HepG2 (cell line): ENCODE results near the gene TMEM225B. TPM values are rescaled to one million over a fixed set of nuclear protein-coding genes. Genes with fewer than 3 reads are reported as not detected.
A peak's percentile ranks its signal among the peaks of the same experiment; 100 is the strongest.

ENCODE experiments used
- ATF4 ChIP-seq, 2 experiments: fragments of 450-650 bp in 1 of 2; sonication (generic) in 1 of 2; formaldehyde crosslinking; IDR thresholded peaks; 2 replicates each; pipeline versions ENCODE4 v1.5.0 to v1.8.0; 2020 to 2022; ENCODE audit warnings: mild to moderate bottlenecking in 1 of 2, missing genetic modification reagents in 1 of 2
- CREB1 ChIP-seq, 2 experiments: fragments of 450-650 bp in 1 of 2; IDR thresholded peaks; 2 replicates each; pipeline ENCODE4 v1.6.1; 2016 to 2017; ENCODE audit warnings: control low read depth in 1 of 2, mild to moderate bottlenecking in 1 of 2, missing compliant biosample characterization in 1 of 2, missing genetic modification characterization in 1 of 2
- HMG20B ChIP-seq: conservative IDR thresholded peaks from 2 replicates; pipeline ENCODE4 v1.6.1; 2016; ENCODE audit warnings: missing genetic modification reagents, missing compliant biosample characterization
- KDM5B ChIP-seq: sonication (generic); formaldehyde crosslinking; IDR thresholded peaks from 2 replicates; pipeline ENCODE4 v1.4.0; 2020; ENCODE audit warnings: missing genetic modification reagents, mild to moderate bottlenecking, borderline replicate concordance
- MAFK ChIP-seq, 2 experiments: IDR thresholded peaks in 1 of 2; conservative IDR thresholded peaks in 1 of 2; 2 replicates each; pipeline ENCODE4 v1.6.1; 2011; ENCODE audit warnings: improper control_type of control experiment in 2 of 2, low read length in 2 of 2
- MYNN ChIP-seq: sonication (generic); formaldehyde crosslinking; IDR thresholded peaks from 2 replicates; pipeline ENCODE4 v1.4.0; 2020; ENCODE audit warnings: mild to moderate bottlenecking, low read depth, missing genetic modification reagents
- MZF1 ChIP-seq: sonication (generic); formaldehyde crosslinking; IDR thresholded peaks from 2 replicates; pipeline ENCODE4 v1.8.1; 2023; ENCODE audit warnings: mild to moderate bottlenecking, missing genetic modification reagents, borderline replicate concordance
- NFKB2 ChIP-seq: sonication (generic); formaldehyde crosslinking; IDR thresholded peaks from 2 replicates; pipeline ENCODE4 v1.4.0; 2020; ENCODE audit warnings: missing genetic modification reagents, borderline replicate concordance
- NFYC ChIP-seq: IDR thresholded peaks from 2 replicates; pipeline ENCODE4 v1.6.1; 2016; ENCODE audit warnings: missing genetic modification reagents, missing compliant biosample characterization
- RAD51 ChIP-seq: fragments of 450-650 bp; IDR thresholded peaks from 2 replicates; pipeline ENCODE4 v1.6.1; 2016; ENCODE audit warnings: borderline replicate concordance
- RXRA ChIP-seq: sonication (generic); formaldehyde crosslinking; IDR thresholded peaks from 2 replicates; pipeline ENCODE4 v1.5.1; 2020; ENCODE audit warnings: missing genetic modification reagents
- THYN1 ChIP-seq: sonication (generic); formaldehyde crosslinking; IDR thresholded peaks from 2 replicates; pipeline ENCODE4 v1.8.1; 2023; ENCODE audit warnings: low read depth, mild to moderate bottlenecking, moderate library complexity, missing genetic modification reagents, borderline replicate concordance
- ZBTB10 ChIP-seq: sonication (generic); formaldehyde crosslinking; IDR thresholded peaks from 2 replicates; pipeline ENCODE4 v1.4.0; 2020; ENCODE audit warnings: missing genetic modification reagents, borderline replicate concordance
- ZNF263 ChIP-seq: sonication (generic); formaldehyde crosslinking; IDR thresholded peaks from 2 replicates; pipeline ENCODE4 v1.4.0; 2020; ENCODE audit warnings: missing genetic modification reagents
- ZNF292 ChIP-seq: sonication (generic); formaldehyde crosslinking; IDR thresholded peaks from 2 replicates; pipeline ENCODE4 v1.8.1; 2022; ENCODE audit warnings: mild to moderate bottlenecking, low read depth, missing genetic modification reagents, borderline replicate concordance
- ZNF501 ChIP-seq: sonication (generic); formaldehyde crosslinking; IDR thresholded peaks from 2 replicates; pipeline ENCODE4 v1.5.1; 2020; ENCODE audit warnings: mild to moderate bottlenecking, moderate library complexity, missing genetic modification reagents
- ZNF549 ChIP-seq: sonication (generic); formaldehyde crosslinking; IDR thresholded peaks from 2 replicates; pipeline ENCODE4 v1.5.0; 2020; ENCODE audit warnings: missing genetic modification reagents
- ZNF616 ChIP-seq: sonication (generic); formaldehyde crosslinking; IDR thresholded peaks from 2 replicates; pipeline ENCODE4 v1.5.0; 2020; ENCODE audit warnings: low read depth, mild to moderate bottlenecking, missing genetic modification reagents
- ZNF691 ChIP-seq: sonication (generic); formaldehyde crosslinking; IDR thresholded peaks from 2 replicates; pipeline ENCODE4 v1.4.0; 2020; ENCODE audit warnings: missing genetic modification reagents, low read depth, mild to moderate bottlenecking, borderline replicate concordance
- polyA plus RNA-seq, 8 experiments: library from polyadenylated mRNA; depleted of rRNA in 3 of 8; stranded (reverse) in 7 of 8; unstranded in 1 of 8; fragments of >200 nt; fragmentation: Illumina TruSeq in 4 of 8; extraction: Trizol in 4 of 8; gene quantifications; 2 replicates each; pipeline versions ENCODE4 v1.2.1 to v1.2.3, GENCODE V29; 2011 to 2016; ENCODE audit warnings: low read depth in 4 of 8, missing spikeins in 1 of 8, mixed read lengths in 1 of 8; ENCODE audit not compliant: insufficient read depth in 1 of 8
- total RNA-seq, 5 experiments: library from RNA; depleted of rRNA; stranded (reverse); fragments of >200 nt; fragmentation: Illumina TruSeq; extraction: Trizol; gene quantifications; 2 replicates each; pipeline ENCODE4 v1.2.3, GENCODE V29; 2016; ENCODE audit warnings: low read depth in 1 of 5
- TF ChIP-seq, protein P1 (sequence below): sonication (generic); formaldehyde crosslinking; IDR thresholded peaks from 2 replicates; pipeline ENCODE4 v1.9.0; 2021; ENCODE audit warnings: missing genetic modification reagents, mild to moderate bottlenecking, borderline replicate concordance
- TF ChIP-seq, protein P2 (sequence below): sonication (generic); formaldehyde crosslinking; IDR thresholded peaks from 2 replicates; pipeline ENCODE4 v1.4.0; 2020; ENCODE audit warnings: missing genetic modification reagents

Gene TMEM225B
- total and polyA plus RNA-seq, 2 of the 13 experiments (the other 11 are each of a cell fraction or from before 2014, with no cell fraction given), result 0.78 to 0.95 TPM

- TF ChIP-seq ZNF691 (no peak), ATF4 (CRISPR knock-in tag; IDR thresholded peaks at IDR 0.05) (no peak), HMG20B (CRISPR knock-in tag) (no peak), ZNF263 (CRISPR knock-in tag) (0 out of 2 replicates have a peak, but pooled peaks have one; percentile 42), NFKB2 (CRISPR knock-in tag) (peak; percentile 75; the same call in 1 of the 2 replicates), ZNF549 (CRISPR knock-in tag) (no peak), ZBTB10 (CRISPR knock-in tag) (no peak), NFYC (CRISPR knock-in tag) (no peak), ZNF292 (CRISPR knock-in tag) (0 out of 2 replicates have a peak, but pooled peaks have one; percentile 37), ZNF501 (peak; percentile 96), ZNF616 (CRISPR knock-in tag) (no peak), MYNN (CRISPR knock-in tag) (no peak), THYN1 (CRISPR knock-in tag) (no peak), MAFK (conservative IDR thresholded peaks at IDR 0.05 in 1 of 2, IDR thresholded peaks at IDR 0.05 in 1 of 2; ENCODE audit: low read length in 2 of 2) (no peak), KDM5B (CRISPR knock-in tag) (peak; percentile 84), MZF1 (CRISPR knock-in tag) (no peak), RAD51 (no peak), RXRA (CRISPR knock-in tag) (peak; percentile 48; the same call in 1 of the 2 replicates), CREB1 (IDR thresholded peaks at IDR 0.05) (no peak), CREB1 (CRISPR knock-in tag; IDR thresholded peaks at IDR 0.05) (peak; percentile 62; the same call in 1 of the 2 replicates)
- TF ChIP-seq, protein P1, sequence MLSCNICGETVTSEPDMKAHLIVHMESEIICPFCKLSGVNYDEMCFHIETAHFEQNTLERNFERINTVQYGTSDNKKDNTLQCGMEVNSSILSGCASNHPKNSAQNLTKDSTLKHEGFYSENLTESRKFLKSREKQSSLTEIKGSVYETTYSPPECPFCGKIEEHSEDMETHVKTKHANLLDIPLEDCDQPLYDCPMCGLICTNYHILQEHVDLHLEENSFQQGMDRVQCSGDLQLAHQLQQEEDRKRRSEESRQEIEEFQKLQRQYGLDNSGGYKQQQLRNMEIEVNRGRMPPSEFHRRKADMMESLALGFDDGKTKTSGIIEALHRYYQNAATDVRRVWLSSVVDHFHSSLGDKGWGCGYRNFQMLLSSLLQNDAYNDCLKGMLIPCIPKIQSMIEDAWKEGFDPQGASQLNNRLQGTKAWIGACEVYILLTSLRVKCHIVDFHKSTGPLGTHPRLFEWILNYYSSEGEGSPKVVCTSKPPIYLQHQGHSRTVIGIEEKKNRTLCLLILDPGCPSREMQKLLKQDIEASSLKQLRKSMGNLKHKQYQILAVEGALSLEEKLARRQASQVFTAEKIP, result no peak
- TF ChIP-seq, protein P2, sequence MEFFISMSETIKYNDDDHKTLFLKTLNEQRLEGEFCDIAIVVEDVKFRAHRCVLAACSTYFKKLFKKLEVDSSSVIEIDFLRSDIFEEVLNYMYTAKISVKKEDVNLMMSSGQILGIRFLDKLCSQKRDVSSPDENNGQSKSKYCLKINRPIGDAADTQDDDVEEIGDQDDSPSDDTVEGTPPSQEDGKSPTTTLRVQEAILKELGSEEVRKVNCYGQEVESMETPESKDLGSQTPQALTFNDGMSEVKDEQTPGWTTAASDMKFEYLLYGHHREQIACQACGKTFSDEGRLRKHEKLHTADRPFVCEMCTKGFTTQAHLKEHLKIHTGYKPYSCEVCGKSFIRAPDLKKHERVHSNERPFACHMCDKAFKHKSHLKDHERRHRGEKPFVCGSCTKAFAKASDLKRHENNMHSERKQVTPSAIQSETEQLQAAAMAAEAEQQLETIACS, result no peak
These were observed 39.5 kb upstream of the TMEM225B start, which contains the start of gene ZNF655 (continued) for GRCh38 chr7:99558306-99559174.
